Measurements from ENCODE around the gene PREP. TPM values are rescaled to one million over a fixed set of nuclear protein-coding genes. Genes with fewer than 3 reads are reported as not detected.

The PREP gene
- total RNA-seq, 1 donor from 2014 or later = 39.6 TPM

GRCh38 chr6:105318660-105319059, 84.2 kb downstream of the PREP start:
- Mint-ChIP-seq H3K9me3 (ENCODE audit: unreplicated experiment) (no peaks in the 10 kb centered on the region), H3K4me3 (ENCODE audit: unreplicated experiment) (no peak overlapping the region), H3K36me3 (ENCODE audit: low read depth, unreplicated experiment) (no peaks in the 10 kb centered on the region), H3K4me1 (ENCODE audit: unreplicated experiment) (no peaks in the 10 kb centered on the region), H3K27ac (ENCODE audit: unreplicated experiment) (no peak overlapping the region), H3K27me3 (ENCODE audit: unreplicated experiment) (peaks cover 3% of the 10 kb centered on the region)
- no peak for TF ChIP-seq CTCF (IDR thresholded peaks at IDR 0.05; ENCODE audit: unreplicated experiment)
- no peak for DNase-seq (ENCODE audit: low spot score)

GRCh38 chr6:105317607-105318533, 85.0 kb downstream of the PREP start:
- H3K27me3 Mint-ChIP-seq (ENCODE audit: unreplicated experiment) = peaks cover 2% of the 10 kb centered on the region
- no peaks in the 10 kb centered on the region for H3K9me3 Mint-ChIP-seq (ENCODE audit: unreplicated experiment)
- H3K36me3 Mint-ChIP-seq (ENCODE audit: low read depth, unreplicated experiment) = no peaks in the 10 kb centered on the region
- no peak overlapping the region for H3K27ac Mint-ChIP-seq (ENCODE audit: unreplicated experiment)
- peak; percentile 74 for TF ChIP-seq CTCF (IDR thresholded peaks at IDR 0.05; ENCODE audit: unreplicated experiment)
- H3K4me3 Mint-ChIP-seq (ENCODE audit: unreplicated experiment) = no peak overlapping the region
- H3K4me1 Mint-ChIP-seq (ENCODE audit: unreplicated experiment) = no peaks in the 10 kb centered on the region
- DNase-seq (ENCODE audit: low spot score) = peak; percentile 11

- no peak for TF ChIP-seq CTCF (IDR thresholded peaks at IDR 0.05; ENCODE audit: unreplicated experiment)
- Mint-ChIP-seq H3K27ac (ENCODE audit: unreplicated experiment) (no peak overlapping the region), H3K4me3 (ENCODE audit: unreplicated experiment) (no peak overlapping the region), H3K9me3 (ENCODE audit: unreplicated experiment) (no peaks in the 10 kb centered on the region), H3K27me3 (ENCODE audit: unreplicated experiment) (no peaks in the 10 kb centered on the region), H3K36me3 (ENCODE audit: low read depth, unreplicated experiment) (peaks cover 4% of the 10 kb centered on the region), H3K4me1 (ENCODE audit: unreplicated experiment) (no peaks in the 10 kb centered on the region)
- DNase-seq (ENCODE audit: low spot score) = no peak
Measured at GRCh38 chr6:105313211-105313610, 89.7 kb downstream of the PREP start.

GRCh38 chr6:105310947-105311346, 91.9 kb downstream of the PREP start:
- Mint-ChIP-seq H3K27ac (ENCODE audit: unreplicated experiment) (no peak overlapping the region), H3K9me3 (ENCODE audit: unreplicated experiment) (no peaks in the 10 kb centered on the region), H3K4me3 (ENCODE audit: unreplicated experiment) (no peak overlapping the region), H3K4me1 (ENCODE audit: unreplicated experiment) (no peaks in the 10 kb centered on the region), H3K27me3 (ENCODE audit: unreplicated experiment) (peaks cover 1% of the 10 kb centered on the region), H3K36me3 (ENCODE audit: low read depth, unreplicated experiment) (peaks cover 4% of the 10 kb centered on the region)
- no peak for DNase-seq (ENCODE audit: low spot score)
- TF ChIP-seq CTCF (IDR thresholded peaks at IDR 0.05; ENCODE audit: unreplicated experiment) = no peak

- Mint-ChIP-seq H3K36me3 (ENCODE audit: low read depth, unreplicated experiment) (peaks cover 4% of the 10 kb centered on the region), H3K27me3 (ENCODE audit: unreplicated experiment) (peaks cover 1% of the 10 kb centered on the region), H3K27ac (ENCODE audit: unreplicated experiment) (no peak overlapping the region), H3K4me3 (ENCODE audit: unreplicated experiment) (no peak overlapping the region), H3K4me1 (ENCODE audit: unreplicated experiment) (no peaks in the 10 kb centered on the region), H3K9me3 (ENCODE audit: unreplicated experiment) (no peaks in the 10 kb centered on the region)
- no peak for DNase-seq (ENCODE audit: low spot score)
- TF ChIP-seq CTCF (IDR thresholded peaks at IDR 0.05; ENCODE audit: unreplicated experiment) = no peak
Measured at GRCh38 chr6:105310371-105310770, 92.5 kb downstream of the PREP start.
